PC-9 (cell line): ENCODE results near the gene BHLHA15. TPM values are rescaled to one million over a fixed set of nuclear protein-coding genes. Genes with fewer than 3 reads are reported as not detected.

ENCODE experiments used
- Bru-seq: library from RNA; stranded (reverse); fragments of 400-500 nt; gene quantifications from one replicate; lab custom pipeline; 2021; lab: Mats Ljungman, UMichigan
- BruChase-seq, 2 experiments: library from RNA; stranded (reverse); fragments of 400-500 nt; gene quantifications; one replicate each; lab custom pipeline; 2021; lab: Mats Ljungman, UMichigan
- BruUV-seq: library from RNA; stranded (reverse); fragments of 400-500 nt; replicated peaks from 2 replicates; lab custom pipeline; 2021; lab: Mats Ljungman, UMichigan
- CTCF ChIA-PET: fragments of 300-600 bp; sonication (Branson Sonifier 250); formaldehyde crosslinking; loops from one replicate; lab custom pipeline; 2022; ENCODE audit warnings: antibody characterized with exemption; lab: Charles Lee
- POLR2A ChIA-PET: fragments of 300-600 bp; sonication (Branson Sonifier 250); formaldehyde crosslinking; loops from one replicate; lab custom pipeline; 2022; ENCODE audit warnings: antibody characterized with exemption; ENCODE audit not compliant: unreplicated experiment; lab: Charles Lee
- DNase-seq, 2 experiments: peaks; one replicate each; pipeline versions ENCODE4 v3.0.0 to v3.0.0-alpha.2; 2015 to 2022; ENCODE audit warnings: mixed read lengths in 1 of 2
- H2AFZ ChIP-seq: fragments of 200-600 bp; sonication (generic); 2 replicates; pipeline ENCODE4 v1.8.1; 2017; ENCODE audit warnings: antibody characterized with exemption
- H3F3A ChIP-seq: fragments of 200-600 bp; sonication (generic); 2 replicates; pipeline ENCODE4 v1.8.1; 2017; ENCODE audit warnings: antibody characterized with exemption, mild to moderate bottlenecking, low read depth; ENCODE audit not compliant: insufficient read depth
- H3K27ac ChIP-seq: fragments of 200-600 bp; sonication (generic); 2 replicates; pipeline ENCODE4 v1.6.1; 2016; ENCODE audit warnings: mixed run types
- H3K27me3 ChIP-seq: fragments of 200-600 bp; sonication (generic); 2 replicates; pipeline ENCODE4 v1.6.1; 2016; ENCODE audit warnings: low read depth, mixed run types; ENCODE audit not compliant: insufficient read depth
- H3K36me3 ChIP-seq: fragments of 200-600 bp; sonication (generic); 2 replicates; pipeline ENCODE4 v1.6.1; 2016; ENCODE audit warnings: low read depth, mixed run types
- H3K4me1 ChIP-seq: fragments of 200-600 bp; sonication (generic); replicated peaks from 2 replicates; pipeline ENCODE4 v1.6.1; 2016; ENCODE audit warnings: mixed run types; ENCODE audit not compliant: insufficient read depth
- H3K4me2 ChIP-seq: fragments of 200-600 bp; sonication (generic); 2 replicates; pipeline ENCODE4 v1.6.1; 2017; ENCODE audit warnings: mixed run types
- H3K4me3 ChIP-seq: fragments of 200-600 bp; sonication (generic); 2 replicates; pipeline ENCODE4 v1.6.1; 2016; ENCODE audit warnings: mixed run types
- H3K79me2 ChIP-seq: fragments of 200-600 bp; sonication (generic); 2 replicates; pipeline ENCODE4 v1.6.1; 2017; ENCODE audit warnings: low read depth, mixed run types
- H3K9me2 ChIP-seq: fragments of 200-600 bp; sonication (generic); 2 replicates; pipeline ENCODE4 v1.8.1; 2017; ENCODE audit warnings: mild to moderate bottlenecking; ENCODE audit not compliant: insufficient read depth
- H3K9me3 ChIP-seq: fragments of 200-600 bp; sonication (generic); 2 replicates; pipeline ENCODE4 v1.8.1; 2016; ENCODE audit warnings: low read depth; ENCODE audit not compliant: insufficient read depth
- H4K20me1 ChIP-seq: fragments of 200-600 bp; sonication (generic); 2 replicates; pipeline ENCODE4 v1.8.1; 2017; ENCODE audit not compliant: insufficient read depth
- EZH2 ChIP-seq: fragments of 200-600 bp; sonication (generic); IDR thresholded peaks from 2 replicates; pipeline ENCODE4 v1.8.0; 2017; ENCODE audit warnings: antibody characterized with exemption, low read depth
- intact Hi-C: fragments of 100-400 bp; cut with micrococcal nuclease; formaldehyde crosslinking; loops from one replicate; pipeline ENCODE4 v1.10.0; 2022; ENCODE audit not compliant: unreplicated experiment
- long read RNA-seq: library from polyadenylated mRNA; stranded (forward); transcript quantifications from one replicate; pipeline ENCODE4 v2.0.0, GENCODE V29; 2022
- total RNA-seq: library from RNA; stranded (reverse); gene quantifications from 2 replicates; pipeline ENCODE4 v1.2.3, GENCODE V29; 2021
- TF ChIP-seq, protein P1 (sequence below): fragments of 200-600 bp; sonication (generic); conservative IDR thresholded peaks from 2 replicates; pipeline ENCODE4 v1.6.1; 2017; ENCODE audit warnings: mixed run types, antibody characterized with exemption, mild to moderate bottlenecking, moderate library complexity

The BHLHA15 gene
- 0.53 and 0.79 TPM in 2 replicates for total RNA-seq
- percentile 10 among the genes with signal in this experiment for Bru-seq, nascent RNA
- percentile 17 among the genes with signal in this experiment for BruChase-seq, experiment 1, labeled RNA remaining after a 2-hour chase
- BruChase-seq, experiment 2, labeled RNA remaining after a 6-hour chase: percentile 30 among the genes with signal in this experiment
- long read RNA-seq: 0 reads

DNA sequence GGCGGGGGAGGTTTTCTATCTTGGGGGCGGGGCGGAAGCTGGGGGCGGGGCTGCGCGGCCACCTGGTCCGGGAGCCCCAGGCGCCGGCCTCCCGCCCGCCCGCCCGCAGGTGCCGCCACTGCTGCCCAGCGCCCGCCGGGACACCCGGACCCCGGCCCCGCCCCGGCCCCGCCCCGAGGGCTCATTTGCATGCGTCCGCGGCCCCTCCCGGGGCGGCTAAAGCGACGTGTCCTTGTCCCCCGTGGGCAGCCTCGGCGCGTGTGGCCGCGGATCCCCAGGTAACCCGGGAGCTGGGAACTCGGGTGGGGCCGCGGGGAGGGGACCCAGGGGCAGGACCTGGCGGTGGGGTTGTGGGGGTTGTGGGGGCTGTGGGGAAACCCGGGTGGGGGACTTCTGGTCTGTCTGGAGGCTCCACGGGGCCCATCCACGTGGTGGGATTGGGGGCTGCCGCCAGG lies at the start of gene BHLHA15:
Gene BHLHA15, plus strand, starts transcription at position 219 of the 455 bp plus-strand sequence. CDS start 871 bp downstream, outside the sequence.
- Histone ChIP-seq H3K27ac (no peak within 1 kb of the TSS), H3K27me3 (no peaks in the 10 kb centered on the region), H3K4me2 (no peak within 1 kb of the TSS), H3F3A (no peaks in the 10 kb centered on the region; the same call in 1 of the 2 replicates), H3K36me3 (no peaks in the 10 kb centered on the region), H4K20me1 (no peaks in the 10 kb centered on the region), H3K79me2 (no peaks in the 10 kb centered on the region), H3K4me3 (no peak within 1 kb of the TSS), H3K9me2 (no peaks in the 10 kb centered on the region), H2AFZ (no peak within 1 kb of the TSS), H3K9me3 (no peaks in the 10 kb centered on the region), H3K4me1 (no peaks in the 10 kb centered on the region)
- TF ChIP-seq, protein P1, sequence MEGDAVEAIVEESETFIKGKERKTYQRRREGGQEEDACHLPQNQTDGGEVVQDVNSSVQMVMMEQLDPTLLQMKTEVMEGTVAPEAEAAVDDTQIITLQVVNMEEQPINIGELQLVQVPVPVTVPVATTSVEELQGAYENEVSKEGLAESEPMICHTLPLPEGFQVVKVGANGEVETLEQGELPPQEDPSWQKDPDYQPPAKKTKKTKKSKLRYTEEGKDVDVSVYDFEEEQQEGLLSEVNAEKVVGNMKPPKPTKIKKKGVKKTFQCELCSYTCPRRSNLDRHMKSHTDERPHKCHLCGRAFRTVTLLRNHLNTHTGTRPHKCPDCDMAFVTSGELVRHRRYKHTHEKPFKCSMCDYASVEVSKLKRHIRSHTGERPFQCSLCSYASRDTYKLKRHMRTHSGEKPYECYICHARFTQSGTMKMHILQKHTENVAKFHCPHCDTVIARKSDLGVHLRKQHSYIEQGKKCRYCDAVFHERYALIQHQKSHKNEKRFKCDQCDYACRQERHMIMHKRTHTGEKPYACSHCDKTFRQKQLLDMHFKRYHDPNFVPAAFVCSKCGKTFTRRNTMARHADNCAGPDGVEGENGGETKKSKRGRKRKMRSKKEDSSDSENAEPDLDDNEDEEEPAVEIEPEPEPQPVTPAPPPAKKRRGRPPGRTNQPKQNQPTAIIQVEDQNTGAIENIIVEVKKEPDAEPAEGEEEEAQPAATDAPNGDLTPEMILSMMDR: no peak
- no peak for TF ChIP-seq EZH2
- ChIA-PET POLR2A (interaction anchor here (0.7 kb wide), 1 partner anchor 145 kb away, joined by 3 read pairs; no protein-coding TSS in a partner anchor), CTCF (no interaction called here)
- no TSS peak for BruUV-seq
- intact Hi-C loops: no loop called here
- peak in 1 of 2 experiments; percentile 45 for DNase-seq

DNA sequence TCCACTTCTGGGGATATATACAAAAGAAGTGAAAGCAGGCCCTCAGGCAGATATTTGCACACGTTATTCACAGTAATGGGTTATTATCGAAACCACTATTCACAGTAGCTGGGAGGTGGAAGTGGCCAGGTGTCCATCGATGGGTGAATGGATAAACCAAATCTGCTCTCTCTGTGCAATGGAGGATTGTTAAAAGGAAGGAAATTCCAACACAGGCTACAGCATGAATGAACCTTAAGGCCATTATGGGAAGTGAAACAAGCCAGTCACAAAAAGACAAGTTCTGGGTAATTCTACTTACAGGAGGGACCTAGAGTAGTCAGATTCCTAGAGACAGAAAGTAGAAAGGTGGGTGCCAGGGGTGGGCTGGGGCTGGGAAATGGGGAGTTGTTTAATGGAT lies 48.5 kb upstream of the BHLHA15 start:
- ChIA-PET CTCF (interaction anchor here (1.3 kb wide), 1 partner anchor 141 kb away, joined by 7 read pairs; no protein-coding TSS in a partner anchor), POLR2A (no interaction called here)
- H3K4me2 ChIP-seq: peak overlapping the region; percentile 73
- H3K79me2 ChIP-seq: peaks cover 49% of the 10 kb centered on the region
- peak overlapping the region; percentile 80 for H3K27ac ChIP-seq
- no peaks in the 10 kb centered on the region for H4K20me1 ChIP-seq
- H3K36me3 ChIP-seq: peaks cover 11% of the 10 kb centered on the region
- intact Hi-C loops: no loop called here
- H3K9me3 ChIP-seq: no peaks in the 10 kb centered on the region
- TF ChIP-seq, protein P1: no peak
- no peak for TF ChIP-seq EZH2
- H2AFZ ChIP-seq: no peak overlapping the region
- H3K4me3 ChIP-seq: no peak overlapping the region
- H3K4me1 ChIP-seq: peaks cover 29% of the 10 kb centered on the region
- H3K27me3 ChIP-seq: no peaks in the 10 kb centered on the region
- peaks cover 32% of the 10 kb centered on the region for H3F3A ChIP-seq
- no TSS peak for BruUV-seq
- no peaks in the 10 kb centered on the region for H3K9me2 ChIP-seq
- DNase-seq: no peak

DNA sequence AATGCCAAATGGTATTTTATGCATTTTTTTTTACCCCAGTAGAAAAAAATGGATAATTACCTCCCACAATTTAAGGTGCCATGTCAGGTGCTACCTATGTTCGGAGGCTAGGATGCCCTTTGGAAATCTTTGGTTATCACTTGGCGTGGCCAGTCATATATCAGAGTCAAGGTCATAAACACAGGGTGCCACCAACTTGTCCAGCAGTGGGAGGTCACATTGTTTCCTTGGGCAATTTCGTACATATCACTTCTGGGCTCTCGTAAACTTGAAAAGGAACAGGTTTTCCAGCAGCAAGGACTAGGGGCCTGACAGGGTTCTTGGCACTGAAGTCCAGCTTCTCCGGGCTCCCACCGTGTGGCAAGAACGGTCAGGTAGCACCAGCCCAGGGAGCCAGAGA lies 48.0 kb upstream of the BHLHA15 start:
- TF ChIP-seq, protein P1: no peak
- no peak for TF ChIP-seq EZH2
- Histone ChIP-seq H3K27ac (peak overlapping the region; percentile 80), H3K27me3 (no peaks in the 10 kb centered on the region), H3K4me2 (peak overlapping the region; percentile 73), H4K20me1 (no peaks in the 10 kb centered on the region), H3K9me2 (no peaks in the 10 kb centered on the region), H3K4me1 (peaks cover 30% of the 10 kb centered on the region), H3K79me2 (peaks cover 49% of the 10 kb centered on the region), H3F3A (peaks cover 37% of the 10 kb centered on the region), H2AFZ (no peak overlapping the region), H3K9me3 (no peaks in the 10 kb centered on the region), H3K36me3 (peaks cover 11% of the 10 kb centered on the region), H3K4me3 (peak overlapping the region; percentile 20; the same call in 1 of the 2 replicates)
- intact Hi-C loops: no loop called here
- POLR2A ChIA-PET: no interaction called here
- no TSS peak for BruUV-seq
- CTCF ChIA-PET: interaction anchor here (1.3 kb wide), 1 partner anchor 142 kb away, joined by 7 read pairs; no protein-coding TSS in a partner anchor
- peak in 1 of 2 experiments; percentile 58 for DNase-seq
